Right lobe of liver (tissue), 6 donors: ENCODE data around the gene TECR. TPM values are rescaled to one million over a fixed set of nuclear protein-coding genes. Genes with fewer than 3 reads are reported as not detected.
A peak's percentile ranks its signal among the peaks of the same experiment; 100 is the strongest.

Experiments
- ATAC-seq, 4 donors: fragments of 200-7000 bp; cut with Tn5 transposase; one replicate each; pipeline ENCODE4 v1.9.1; 2020; ENCODE audit warnings: mild to moderate bottlenecking in 4 of 4, moderate library complexity in 4 of 4
- DNase-seq, 3 donors: peaks; one replicate each; pipeline ENCODE4 v3.0.0-alpha.2; 2020
- H3K27ac ChIP-seq, 3 donors: fragments of 200-600 bp; one replicate each; pipeline ENCODE4 v1.8.0; 2022
- H3K27me3 ChIP-seq, 2 donors: fragments of 200-600 bp; one replicate each; pipeline ENCODE4 v1.8.0; 2022
- H3K36me3 ChIP-seq, 4 donors: fragments of 200-600 bp; sonication (generic) in 1 of 4; one replicate each; pipeline versions ENCODE4 v1.5.1 to v1.8.0; 2017 to 2022; ENCODE audit warnings: control low read depth in 1 of 4
- H3K4me1 ChIP-seq, 4 donors: fragments of 200-600 bp; sonication (generic) in 1 of 4; one replicate each; pipeline versions ENCODE4 v1.5.1 to v1.8.0; 2017 to 2022; ENCODE audit warnings: control low read depth in 1 of 4
- H3K4me3 ChIP-seq, 3 donors: fragments of 200-600 bp; one replicate each; pipeline ENCODE4 v1.8.0; 2022
- H3K9me3 ChIP-seq, 4 donors: fragments of 200-600 bp; sonication (generic) in 1 of 4; one replicate each; pipeline versions ENCODE4 v1.5.1 to v1.8.0; 2017 to 2022; ENCODE audit warnings: control low read depth in 1 of 4
- POLR2A ChIP-seq: fragments of 450-650 bp; IDR thresholded peaks from one replicate; pipeline ENCODE4 v1.6.1; 2017; ENCODE audit warnings: antibody characterized with exemption, mild to moderate bottlenecking
- WGBS: methylation state at CpG from one replicate; pipeline ENCODE4 v1.1.6; 2018; ENCODE audit warnings: low coverage, low lambda C conversion rate; ENCODE audit not compliant: insufficient coverage; ENCODE audit errors: missing lambda C conversion rate; 5-methylcytosine and 5-hydroxymethylcytosine counted together
- intact Hi-C, 2 donors: fragments of 100-400 bp; cut with DNase I; formaldehyde crosslinking; loops; one replicate each; pipeline versions ENCODE4 v1.11.2 to v1.14.1; 2022
- total RNA-seq, 6 experiments: library from RNA; depleted of rRNA in 2 of 6; stranded (reverse); fragments of >200 nt in 2 of 6; fragmentation: NEBNext Ultra II Directional in 3 of 6; extraction: Animal tissue kit (Norgen Biotek cat#: 25700) in 3 of 6; gene quantifications; one replicate each; pipeline versions ENCODE4 v1.1.0 to v1.2.4, GENCODE V29; 2016 to 2023
- TF ChIP-seq, protein P1 (sequence below), 4 donors: fragments of 200-600 bp in 3 of 4; fragments of 450-650 bp in 1 of 4; IDR thresholded peaks; one replicate each; pipeline versions ENCODE4 v1.5.1 to v1.8.0; 2016 to 2022; ENCODE audit warnings: antibody characterized with exemption in 4 of 4, mild to moderate bottlenecking in 2 of 4
- donor health status: DM: no; HTN: yes; CAD: no.
- donor health status: DM: no; HTN: no; CAD: no.
- donor health status: DM: no; HTN: no; CAD: no.
- donor health status: DM: no; HTN: yes; CAD: no.
- donor health status: DM: no; HTN: yes; CAD: no.

The TECR gene
- total RNA-seq, 6 experiments from 2014 or later = 37.9 to 99.0 (median 77.0) TPM

- no peak for ATAC-seq
- Histone ChIP-seq H3K4me1 (no peaks in the 10 kb centered on the region), H3K36me3 (peaks cover 0 to 11% (median 0%) of the 10 kb centered on the region in 4 donors), H3K27me3 (no peaks in the 10 kb centered on the region), H3K27ac (no peak overlapping the region), H3K4me3 (no peak overlapping the region), H3K9me3 (no peaks in the 10 kb centered on the region)
- DNase-seq = no peak
- intact Hi-C loops = no loop called here
- 92% methylated on average over 12 of the region's 16 CpGs for WGBS
- TF ChIP-seq, protein P1, sequence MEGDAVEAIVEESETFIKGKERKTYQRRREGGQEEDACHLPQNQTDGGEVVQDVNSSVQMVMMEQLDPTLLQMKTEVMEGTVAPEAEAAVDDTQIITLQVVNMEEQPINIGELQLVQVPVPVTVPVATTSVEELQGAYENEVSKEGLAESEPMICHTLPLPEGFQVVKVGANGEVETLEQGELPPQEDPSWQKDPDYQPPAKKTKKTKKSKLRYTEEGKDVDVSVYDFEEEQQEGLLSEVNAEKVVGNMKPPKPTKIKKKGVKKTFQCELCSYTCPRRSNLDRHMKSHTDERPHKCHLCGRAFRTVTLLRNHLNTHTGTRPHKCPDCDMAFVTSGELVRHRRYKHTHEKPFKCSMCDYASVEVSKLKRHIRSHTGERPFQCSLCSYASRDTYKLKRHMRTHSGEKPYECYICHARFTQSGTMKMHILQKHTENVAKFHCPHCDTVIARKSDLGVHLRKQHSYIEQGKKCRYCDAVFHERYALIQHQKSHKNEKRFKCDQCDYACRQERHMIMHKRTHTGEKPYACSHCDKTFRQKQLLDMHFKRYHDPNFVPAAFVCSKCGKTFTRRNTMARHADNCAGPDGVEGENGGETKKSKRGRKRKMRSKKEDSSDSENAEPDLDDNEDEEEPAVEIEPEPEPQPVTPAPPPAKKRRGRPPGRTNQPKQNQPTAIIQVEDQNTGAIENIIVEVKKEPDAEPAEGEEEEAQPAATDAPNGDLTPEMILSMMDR (IDR thresholded peaks at IDR 0.05) = no peak
- no peak for TF ChIP-seq POLR2A
Observed at GRCh38 chr19:14487370-14488125, 41.8 kb upstream of the TECR start.

DNA sequence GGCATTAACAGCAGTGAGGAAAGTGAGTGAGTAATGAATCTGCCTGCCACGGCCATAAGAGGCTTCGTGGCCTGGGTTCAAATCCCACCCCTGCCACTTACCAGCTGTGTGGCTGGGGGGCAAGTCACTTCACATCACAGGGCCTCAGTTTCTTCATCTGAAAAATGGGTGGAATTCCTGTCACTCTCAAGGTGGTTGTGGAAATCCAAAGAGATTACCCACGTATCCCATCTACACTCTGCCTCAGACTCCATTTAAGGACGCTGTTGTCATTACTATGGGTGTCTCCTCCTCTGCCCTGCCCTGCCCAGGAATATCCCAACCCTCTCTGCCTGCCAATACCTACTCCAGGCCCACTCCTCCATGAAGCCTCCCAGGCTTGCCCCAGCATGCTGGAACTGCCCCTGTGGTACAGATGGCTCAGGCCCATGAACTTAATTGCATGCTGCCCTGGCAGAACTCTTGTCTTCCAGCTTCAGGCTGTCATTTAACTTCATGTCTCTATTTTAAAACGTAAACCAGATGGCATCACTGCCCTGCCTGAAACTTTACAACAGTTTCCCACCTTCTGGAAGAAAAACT is 36.5 kb upstream of the TECR start:
- TF ChIP-seq, protein P1 (IDR thresholded peaks at IDR 0.05) = no peak
- TF ChIP-seq POLR2A = no peak
- peaks cover 0 to 11% (median 0%) of the 10 kb centered on the region in 4 donors for H3K36me3 ChIP-seq
- no peak overlapping the region for H3K27ac ChIP-seq
- H3K9me3 ChIP-seq = no peaks in the 10 kb centered on the region
- ATAC-seq (no peak), DNase-seq (no peak)
- no peaks in the 10 kb centered on the region for H3K27me3 ChIP-seq
- peaks cover 0 to 24% (median 9%) of the 10 kb centered on the region in 4 donors for H3K4me1 ChIP-seq
- no peak overlapping the region for H3K4me3 ChIP-seq
- WGBS = 93% methylated on average over 3 of the region's 5 CpGs
- intact Hi-C loops = no loop called here

- Histone ChIP-seq H3K36me3 (peaks cover 0 to 3% (median 0%) of the 10 kb centered on the region in 4 donors), H3K4me3 (no peak overlapping the region), H3K9me3 (no peaks in the 10 kb centered on the region), H3K4me1 (peaks cover 0 to 39% (median 14%) of the 10 kb centered on the region in 4 donors), H3K27ac (no peak overlapping the region), H3K27me3 (no peaks in the 10 kb centered on the region)
- ATAC-seq = no peak
- no peak for DNase-seq
- intact Hi-C loops = no loop called here
- 64% methylated on average over 4 of the region's 4 CpGs for WGBS
- TF ChIP-seq, protein P1 (IDR thresholded peaks at IDR 0.05) = no peak
Observed at GRCh38 chr19:14494411-14494810, 35.0 kb upstream of the TECR start.

DNA sequence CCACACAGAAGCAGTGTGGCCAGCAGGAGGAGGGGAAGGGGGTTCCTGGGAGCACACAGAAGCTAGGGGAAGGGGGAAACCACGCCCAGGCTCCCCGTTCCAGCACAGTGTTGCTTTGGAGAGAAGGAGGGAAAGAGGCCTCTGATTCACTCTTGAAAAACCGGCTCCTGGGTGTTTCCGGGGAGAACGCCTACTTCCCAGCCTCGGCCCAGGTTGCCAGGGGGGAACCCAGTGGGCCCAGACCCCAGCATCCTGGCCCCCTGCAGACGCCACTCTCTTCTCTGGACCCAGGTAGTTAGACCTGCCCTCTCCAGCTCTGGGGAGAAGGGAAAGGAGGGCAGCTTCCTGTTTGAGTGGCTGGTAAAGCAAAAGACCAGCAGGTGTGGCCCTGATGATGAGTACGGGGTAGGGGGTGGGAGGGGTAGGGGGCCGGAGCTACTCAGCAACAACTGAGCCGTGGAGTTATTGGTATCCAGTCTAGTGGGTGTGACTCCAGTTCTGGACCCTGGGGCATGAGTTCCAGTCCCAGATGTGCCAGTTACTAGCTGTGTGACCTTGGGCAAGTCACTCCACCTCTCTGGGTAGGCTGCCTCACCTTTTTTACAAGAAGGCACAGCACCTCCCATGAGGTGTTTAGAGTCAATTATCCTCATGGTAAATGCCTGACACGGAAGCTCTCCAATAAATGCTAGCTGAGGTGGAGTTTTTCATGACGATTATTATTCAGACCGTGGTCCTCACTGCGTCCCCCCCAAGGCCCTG is 34.3 kb upstream of the TECR start:
- no peaks in the 10 kb centered on the region for H3K9me3 ChIP-seq
- H3K4me3 ChIP-seq = peak overlapping the region; percentile 75 to 90 (median 82)
- intact Hi-C loops = no loop called here
- peak overlapping the region in 2 of 3 donors; percentile 38 to 74 for H3K27ac ChIP-seq
- no peaks in the 10 kb centered on the region for H3K36me3 ChIP-seq
- TF ChIP-seq POLR2A = no peak
- TF ChIP-seq, protein P1 (IDR thresholded peaks at IDR 0.05) = no peak
- no peak for DNase-seq
- no peak for ATAC-seq
- WGBS = 4% methylated on average over 5 of the region's 14 CpGs
- peaks cover 0 to 39% (median 14%) of the 10 kb centered on the region in 4 donors for H3K4me1 ChIP-seq
- H3K27me3 ChIP-seq = no peaks in the 10 kb centered on the region
